GM21619 (cell line): ENCODE results near the gene PITX1.
"Not testable (repeated sequence)": the region's sequence is repeated elsewhere in the genome, so short reads cannot be mapped to it uniquely, and the experiment has no call there.

Experiments used
- ATAC-seq: cut with Tn5 transposase; IDR thresholded peaks from one replicate; pipeline ENCODE4 v1.9.1; 2021; ENCODE audit not compliant: unreplicated experiment

The PITX1 gene

GRCh38 chr5:135033901-135034235, at the start of gene PITX1:
Gene PITX1 (minus strand): TSS chr5:135034228. CDS start chr5:135033881, 347 bp downstream.
- no peak for ATAC-seq

- ATAC-seq = not testable (repeated sequence)
Observed at GRCh38 chr5:135083334-135083733, 49.3 kb upstream of the PITX1 start.

- ATAC-seq = no peak
Observed at GRCh38 chr5:135081240-135081639, 47.2 kb upstream of the PITX1 start.

- no peak for ATAC-seq
Observed at GRCh38 chr5:135079760-135080159, 45.7 kb upstream of the PITX1 start.

GRCh38 chr5:135079099-135079681, 45.2 kb upstream of the PITX1 start:
- ATAC-seq = no peak

GRCh38 chr5:135076801-135077200, 42.8 kb upstream of the PITX1 start:
- no peak for ATAC-seq

GRCh38 chr5:135076051-135076491, 42.0 kb upstream of the PITX1 start:
- no peak for ATAC-seq

GRCh38 chr5:135075621-135076020, 41.6 kb upstream of the PITX1 start:
- ATAC-seq = no peak

- no peak for ATAC-seq
Observed at GRCh38 chr5:135073761-135074345, 39.8 kb upstream of the PITX1 start.

GRCh38 chr5:135072387-135073281, 38.6 kb upstream of the PITX1 start:
- ATAC-seq = no peak

- no peak for ATAC-seq
Observed at GRCh38 chr5:135071311-135071710, 37.3 kb upstream of the PITX1 start.

GRCh38 chr5:135069895-135070657, 36.0 kb upstream of the PITX1 start:
- no peak for ATAC-seq

GRCh38 chr5:135069016-135069770, 35.2 kb upstream of the PITX1 start:
- ATAC-seq = no peak

GRCh38 chr5:135067587-135067986, 33.6 kb upstream of the PITX1 start:
- ATAC-seq = no peak

GRCh38 chr5:135066781-135067180, 32.8 kb upstream of the PITX1 start:
- ATAC-seq = no peak

- ATAC-seq = no peak
Observed at GRCh38 chr5:135065306-135066265, 31.6 kb upstream of the PITX1 start.

- no peak for ATAC-seq
Observed at GRCh38 chr5:135064235-135064570, 30.2 kb upstream of the PITX1 start.

GRCh38 chr5:135063511-135064234, 29.6 kb upstream of the PITX1 start:
- no peak for ATAC-seq

- no peak for ATAC-seq
Observed at GRCh38 chr5:135063056-135063445, 29.0 kb upstream of the PITX1 start.
